Activated CD8-positive, alpha-beta memory T cell treated with anti-CD3 and anti-CD28 coated beads, Interleukin-2, amount 10 ng/mL, durations not matched to agents 7 days and 5 days (primary cell): ENCODE measurements around the gene CADPS. TPM values are rescaled to one million over a fixed set of nuclear protein-coding genes. Genes with fewer than 3 reads are reported as not detected.

Experiments
- ATAC-seq: fragments of 150-1000 bp; cut with Tn5 transposase; one replicate; pipeline ENCODE4 v1.10.0; 2021; ENCODE audit warnings: moderate library complexity
- CTCF ChIA-PET: fragments of 350-600 bp; sonication (Branson Sonifier 250); formaldehyde crosslinking; loops from one replicate; lab custom pipeline; 2021; ENCODE audit warnings: antibody characterized with exemption; lab: Charles Lee
- DNase-seq: peaks from one replicate; pipeline ENCODE4 v3.0.0-alpha.2; 2020
- H3K27ac Mint-ChIP-seq: one replicate; pipeline ENCODE4 v1.8.0; 2021; ENCODE audit warnings: mild to moderate bottlenecking, mixed read lengths
- H3K27me3 Mint-ChIP-seq: one replicate; pipeline ENCODE4 v1.8.0; 2021; ENCODE audit warnings: mixed read lengths
- H3K36me3 Mint-ChIP-seq: one replicate; pipeline ENCODE4 v1.8.0; 2021; ENCODE audit warnings: mild to moderate bottlenecking, mixed read lengths
- H3K4me1 Mint-ChIP-seq: one replicate; pipeline ENCODE4 v1.8.0; 2021; ENCODE audit warnings: mixed read lengths
- H3K4me3 Mint-ChIP-seq: one replicate; pipeline ENCODE4 v1.8.0; 2021; ENCODE audit warnings: mild to moderate bottlenecking, moderate library complexity, mixed read lengths
- H3K9me3 Mint-ChIP-seq: one replicate; pipeline ENCODE4 v1.8.0; 2022; ENCODE audit warnings: low read depth, mixed read lengths
- total RNA-seq, 2 experiments: library from RNA; stranded (reverse); gene quantifications; one replicate each; pipeline ENCODE4 v1.2.3, GENCODE V29; 2021

Gene CADPS
- total RNA-seq, 2 experiments from 2014 or later = not detected

DNA sequence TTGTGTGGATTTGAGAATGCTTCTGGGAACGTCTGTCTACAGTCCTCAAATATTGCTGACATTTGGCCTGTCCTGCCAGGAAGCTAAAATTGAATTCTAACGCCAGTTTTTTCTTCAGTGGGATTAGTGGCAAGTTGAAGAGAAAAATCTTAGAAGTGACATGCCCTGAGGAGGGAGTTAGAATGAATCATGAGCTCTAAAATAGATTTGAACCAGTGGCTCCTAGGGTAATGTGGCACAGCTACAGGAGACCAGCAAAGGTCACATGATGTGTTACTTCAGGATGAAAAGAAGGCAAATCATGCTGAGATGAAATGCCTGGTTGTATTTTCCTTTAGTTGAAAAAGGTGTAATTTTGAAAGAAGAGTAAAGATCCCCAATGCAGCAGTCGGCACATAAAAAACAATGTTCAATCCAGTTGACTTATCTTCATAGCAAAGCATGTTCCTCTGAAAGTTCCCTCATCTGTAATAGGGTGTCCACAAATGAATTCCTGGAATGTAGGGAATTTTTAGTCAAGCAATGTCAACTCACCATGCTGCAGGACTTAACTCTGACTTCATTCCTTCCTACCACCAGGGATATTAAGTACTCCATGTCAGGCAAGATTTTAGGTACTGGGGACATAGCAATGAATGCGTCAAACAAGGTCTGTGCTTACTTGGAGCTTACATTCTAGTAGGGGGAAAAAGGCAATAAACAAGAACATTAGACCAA, 171.6 kb downstream of the CADPS start:
- no peaks in the 10 kb centered on the region for H3K27me3 Mint-ChIP-seq
- H3K4me1 Mint-ChIP-seq = no peaks in the 10 kb centered on the region
- no peak overlapping the region for H3K4me3 Mint-ChIP-seq
- ATAC-seq (no peak), DNase-seq (no peak)
- CTCF ChIA-PET = no interaction called here
- H3K27ac Mint-ChIP-seq = no peak overlapping the region
- no peaks in the 10 kb centered on the region for H3K9me3 Mint-ChIP-seq
- H3K36me3 Mint-ChIP-seq = no peaks in the 10 kb centered on the region

GRCh38 chr3:62700357-62700756, 174.9 kb downstream of the CADPS start:
- Mint-ChIP-seq H3K27ac (no peak overlapping the region), H3K27me3 (no peaks in the 10 kb centered on the region), H3K4me3 (no peak overlapping the region), H3K4me1 (no peaks in the 10 kb centered on the region), H3K9me3 (no peaks in the 10 kb centered on the region), H3K36me3 (no peaks in the 10 kb centered on the region)
- CTCF ChIA-PET = no interaction called here
- no peak for ATAC-seq
- no peak for DNase-seq

GRCh38 chr3:62699728-62700127, 175.5 kb downstream of the CADPS start:
- Mint-ChIP-seq H3K36me3 (no peaks in the 10 kb centered on the region), H3K27ac (no peak overlapping the region), H3K4me3 (no peak overlapping the region), H3K9me3 (no peaks in the 10 kb centered on the region), H3K27me3 (no peaks in the 10 kb centered on the region), H3K4me1 (no peaks in the 10 kb centered on the region)
- ATAC-seq (no peak), DNase-seq (no peak)
- CTCF ChIA-PET = no interaction called here

GRCh38 chr3:62696011-62696410, 179.2 kb downstream of the CADPS start:
- DNase-seq = no peak
- Mint-ChIP-seq H3K27ac (no peak overlapping the region), H3K36me3 (no peaks in the 10 kb centered on the region), H3K4me3 (no peak overlapping the region), H3K4me1 (no peaks in the 10 kb centered on the region), H3K9me3 (no peaks in the 10 kb centered on the region), H3K27me3 (no peaks in the 10 kb centered on the region)
- no peak for ATAC-seq
- CTCF ChIA-PET = no interaction called here

DNA sequence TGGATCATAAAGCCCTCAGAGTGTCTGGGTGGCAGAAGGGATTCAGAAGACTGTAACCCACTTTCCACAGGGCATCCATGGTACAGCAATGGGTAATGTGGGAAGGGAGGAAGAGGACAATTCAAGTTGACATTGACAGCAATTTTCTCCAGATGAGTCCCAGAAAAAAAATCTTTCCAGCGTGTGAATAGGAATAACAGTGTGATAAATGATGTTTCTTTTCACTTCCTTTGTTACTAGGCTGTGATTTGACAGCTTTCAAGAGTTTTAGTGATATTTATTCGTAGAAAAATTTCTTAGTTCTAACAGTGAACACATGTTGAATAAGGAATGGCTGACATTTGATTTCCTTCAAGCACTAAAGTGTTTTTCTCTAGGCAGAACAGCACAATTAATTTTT, 186.4 kb downstream of the CADPS start:
- CTCF ChIA-PET = no interaction called here
- Mint-ChIP-seq H3K4me3 (no peak overlapping the region), H3K4me1 (no peaks in the 10 kb centered on the region), H3K27me3 (no peaks in the 10 kb centered on the region), H3K9me3 (no peaks in the 10 kb centered on the region), H3K36me3 (no peaks in the 10 kb centered on the region), H3K27ac (no peak overlapping the region)
- DNase-seq = no peak
- ATAC-seq = no peak

DNA sequence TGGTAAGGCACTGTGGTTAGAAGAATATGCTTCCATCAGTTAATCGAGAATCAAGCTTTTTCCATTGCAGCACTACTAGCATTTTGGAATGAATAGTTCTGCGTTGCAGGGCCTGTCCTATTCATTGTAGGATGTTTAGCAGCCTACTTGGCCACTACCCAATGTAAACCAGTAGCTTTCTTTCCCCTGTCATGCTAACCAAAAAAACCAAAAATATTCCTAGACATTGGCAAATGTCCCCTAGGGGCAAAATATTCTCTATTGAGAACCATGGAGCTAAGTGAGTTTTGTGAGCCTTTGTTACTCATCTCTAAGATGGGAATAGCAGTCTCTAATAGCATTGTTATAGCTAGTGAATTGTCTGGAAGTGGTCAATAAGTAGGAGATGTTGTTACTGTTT, 187.2 kb downstream of the CADPS start:
- ATAC-seq = no peak
- no peaks in the 10 kb centered on the region for H3K9me3 Mint-ChIP-seq
- DNase-seq = no peak

GRCh38 chr3:62686503-62687294, 188.5 kb downstream of the CADPS start:
- no peaks in the 10 kb centered on the region for H3K36me3 Mint-ChIP-seq
- no peak overlapping the region for H3K27ac Mint-ChIP-seq
- no peaks in the 10 kb centered on the region for H3K27me3 Mint-ChIP-seq
- DNase-seq (no peak), ATAC-seq (no peak)
- no peaks in the 10 kb centered on the region for H3K9me3 Mint-ChIP-seq
- H3K4me3 Mint-ChIP-seq = no peak overlapping the region
- H3K4me1 Mint-ChIP-seq = no peaks in the 10 kb centered on the region
- CTCF ChIA-PET = no interaction called here

More for the DNA sequence above, 187.2 kb downstream of the CADPS start:
- CTCF ChIA-PET = no interaction called here
- Mint-ChIP-seq H3K4me1 (no peaks in the 10 kb centered on the region), H3K27ac (no peak overlapping the region), H3K27me3 (no peaks in the 10 kb centered on the region), H3K4me3 (no peak overlapping the region), H3K36me3 (no peaks in the 10 kb centered on the region)

DNA sequence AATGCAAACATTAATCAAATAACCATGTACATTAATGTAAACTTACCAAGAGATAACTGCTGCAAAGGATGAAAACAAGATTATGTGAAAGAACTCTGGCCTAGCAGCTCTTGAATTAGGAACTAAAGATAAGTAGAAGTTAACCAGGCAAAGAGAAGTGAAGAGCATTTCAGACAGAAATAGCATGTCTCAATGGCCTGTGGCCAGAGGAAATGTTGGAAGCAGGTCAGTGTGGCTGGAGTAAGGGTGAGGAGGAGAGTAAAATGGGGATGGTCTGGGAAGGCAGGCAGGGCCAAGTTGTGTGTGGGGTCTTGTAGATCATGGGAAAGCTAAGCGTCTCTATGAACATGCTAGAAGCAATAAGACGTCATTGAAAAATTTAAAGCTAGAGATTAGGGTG, 192.4 kb downstream of the CADPS start:
- Mint-ChIP-seq H3K9me3 (no peaks in the 10 kb centered on the region), H3K27ac (no peak overlapping the region), H3K27me3 (no peaks in the 10 kb centered on the region), H3K4me1 (no peaks in the 10 kb centered on the region), H3K4me3 (no peak overlapping the region), H3K36me3 (no peaks in the 10 kb centered on the region)
- CTCF ChIA-PET = no interaction called here
- ATAC-seq (no peak), DNase-seq (no peak)

DNA sequence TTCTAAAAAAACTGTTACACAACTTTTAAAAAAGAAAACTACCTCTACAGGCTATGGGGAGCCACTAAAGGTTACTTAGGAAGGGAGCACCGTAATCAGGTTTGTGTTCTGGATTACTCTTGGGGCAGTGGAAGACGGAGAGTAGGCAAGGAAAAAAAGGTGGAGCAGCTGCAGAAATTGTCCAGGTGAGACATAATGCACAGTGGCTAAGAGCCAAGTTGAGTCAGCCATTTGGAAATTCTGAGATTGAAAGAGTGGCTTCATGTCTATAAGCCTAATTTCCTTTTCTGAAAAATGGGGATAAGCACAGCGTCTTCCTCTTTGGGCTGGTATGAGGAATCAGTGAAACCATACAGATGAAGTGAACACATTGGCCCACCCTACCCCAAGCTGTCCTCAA, 195.2 kb downstream of the CADPS start:
- Mint-ChIP-seq H3K27ac (no peak overlapping the region), H3K4me3 (no peak overlapping the region), H3K9me3 (no peaks in the 10 kb centered on the region), H3K4me1 (no peaks in the 10 kb centered on the region), H3K36me3 (no peaks in the 10 kb centered on the region), H3K27me3 (no peaks in the 10 kb centered on the region)
- ATAC-seq (no peak), DNase-seq (no peak)
- CTCF ChIA-PET = no interaction called here

DNA sequence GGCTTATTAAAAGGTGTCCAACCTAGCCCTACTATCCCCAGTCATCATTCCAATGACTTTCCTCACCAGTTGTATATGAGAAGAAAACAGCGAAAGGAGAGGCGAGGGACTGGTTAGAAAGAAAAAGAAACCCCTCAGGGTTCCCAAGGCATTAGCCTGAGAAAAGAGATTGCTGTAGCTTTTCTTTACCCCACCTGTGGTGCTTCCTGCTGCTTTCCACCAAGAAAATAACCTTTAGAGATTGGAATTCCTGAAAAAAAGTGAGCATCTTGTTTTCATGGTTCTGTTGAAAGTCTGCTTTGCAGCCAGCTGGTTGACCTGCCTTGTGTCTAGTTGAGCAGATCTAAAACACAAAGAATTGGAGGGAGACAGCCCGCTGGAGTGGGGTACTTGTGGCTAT, 196.4 kb downstream of the CADPS start:
- CTCF ChIA-PET = no interaction called here
- Mint-ChIP-seq H3K27me3 (no peaks in the 10 kb centered on the region), H3K27ac (no peak overlapping the region), H3K9me3 (no peaks in the 10 kb centered on the region), H3K4me1 (no peaks in the 10 kb centered on the region), H3K4me3 (no peak overlapping the region), H3K36me3 (no peaks in the 10 kb centered on the region)
- DNase-seq (no peak), ATAC-seq (no peak)

GRCh38 chr3:62677926-62678325, 197.3 kb downstream of the CADPS start:
- CTCF ChIA-PET = no interaction called here
- no peaks in the 10 kb centered on the region for H3K9me3 Mint-ChIP-seq
- no peak for DNase-seq
- H3K36me3 Mint-ChIP-seq = no peaks in the 10 kb centered on the region
- H3K4me3 Mint-ChIP-seq = no peak overlapping the region
- no peak overlapping the region for H3K27ac Mint-ChIP-seq
- ATAC-seq = no peak
- no peaks in the 10 kb centered on the region for H3K27me3 Mint-ChIP-seq
- H3K4me1 Mint-ChIP-seq = no peaks in the 10 kb centered on the region

GRCh38 chr3:62676689-62677271, 198.4 kb downstream of the CADPS start:
- CTCF ChIA-PET = no interaction called here
- ATAC-seq = no peak
- no peak for DNase-seq
- Mint-ChIP-seq H3K4me3 (no peak overlapping the region), H3K27ac (no peak overlapping the region), H3K4me1 (no peaks in the 10 kb centered on the region), H3K27me3 (no peaks in the 10 kb centered on the region), H3K36me3 (no peaks in the 10 kb centered on the region), H3K9me3 (no peaks in the 10 kb centered on the region)

- DNase-seq = no peak
- Mint-ChIP-seq H3K4me3 (no peak overlapping the region), H3K9me3 (no peaks in the 10 kb centered on the region), H3K4me1 (no peaks in the 10 kb centered on the region), H3K27me3 (no peaks in the 10 kb centered on the region), H3K27ac (no peak overlapping the region), H3K36me3 (no peaks in the 10 kb centered on the region)
- no peak for ATAC-seq
- CTCF ChIA-PET = no interaction called here
These were observed 199.7 kb downstream of the CADPS start for GRCh38 chr3:62675492-62675891.

DNA sequence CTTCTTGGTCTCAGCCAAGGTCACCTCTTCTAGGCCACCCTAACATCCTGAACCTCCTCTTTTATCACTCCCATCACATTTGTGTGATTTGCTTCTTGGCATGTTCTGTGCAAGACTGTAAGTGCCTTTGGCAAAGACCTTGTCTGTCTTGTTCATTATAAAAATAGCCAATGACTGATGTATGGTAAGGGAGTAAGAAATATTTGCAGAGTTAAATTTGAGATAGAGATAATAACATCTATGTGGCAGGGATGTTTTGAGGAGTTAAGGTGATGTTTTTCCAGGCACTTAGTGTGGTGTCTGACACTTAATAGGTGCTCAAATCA, 202.3 kb downstream of the CADPS start:
- H3K4me1 Mint-ChIP-seq = no peaks in the 10 kb centered on the region
- ATAC-seq (no peak), DNase-seq (no peak)
- H3K27me3 Mint-ChIP-seq = no peaks in the 10 kb centered on the region
- no peaks in the 10 kb centered on the region for H3K36me3 Mint-ChIP-seq
- CTCF ChIA-PET = no interaction called here
- no peak overlapping the region for H3K27ac Mint-ChIP-seq
- H3K9me3 Mint-ChIP-seq = no peaks in the 10 kb centered on the region
- H3K4me3 Mint-ChIP-seq = no peak overlapping the region
